ENCODE data around the gene ITK.

Gene ITK

GRCh38 chr5:157248821-157249470, 68.3 kb downstream of the ITK start:
- Histone ChIP-seq H3K4me3 (no peak overlapping the region), H3K27ac (no peak overlapping the region)
- no peak for DNase-seq (ENCODE audit: low spot score)
- TF ChIP-seq, protein P1, sequence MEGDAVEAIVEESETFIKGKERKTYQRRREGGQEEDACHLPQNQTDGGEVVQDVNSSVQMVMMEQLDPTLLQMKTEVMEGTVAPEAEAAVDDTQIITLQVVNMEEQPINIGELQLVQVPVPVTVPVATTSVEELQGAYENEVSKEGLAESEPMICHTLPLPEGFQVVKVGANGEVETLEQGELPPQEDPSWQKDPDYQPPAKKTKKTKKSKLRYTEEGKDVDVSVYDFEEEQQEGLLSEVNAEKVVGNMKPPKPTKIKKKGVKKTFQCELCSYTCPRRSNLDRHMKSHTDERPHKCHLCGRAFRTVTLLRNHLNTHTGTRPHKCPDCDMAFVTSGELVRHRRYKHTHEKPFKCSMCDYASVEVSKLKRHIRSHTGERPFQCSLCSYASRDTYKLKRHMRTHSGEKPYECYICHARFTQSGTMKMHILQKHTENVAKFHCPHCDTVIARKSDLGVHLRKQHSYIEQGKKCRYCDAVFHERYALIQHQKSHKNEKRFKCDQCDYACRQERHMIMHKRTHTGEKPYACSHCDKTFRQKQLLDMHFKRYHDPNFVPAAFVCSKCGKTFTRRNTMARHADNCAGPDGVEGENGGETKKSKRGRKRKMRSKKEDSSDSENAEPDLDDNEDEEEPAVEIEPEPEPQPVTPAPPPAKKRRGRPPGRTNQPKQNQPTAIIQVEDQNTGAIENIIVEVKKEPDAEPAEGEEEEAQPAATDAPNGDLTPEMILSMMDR (IDR thresholded peaks at IDR 0.05), result no peak

DNA sequence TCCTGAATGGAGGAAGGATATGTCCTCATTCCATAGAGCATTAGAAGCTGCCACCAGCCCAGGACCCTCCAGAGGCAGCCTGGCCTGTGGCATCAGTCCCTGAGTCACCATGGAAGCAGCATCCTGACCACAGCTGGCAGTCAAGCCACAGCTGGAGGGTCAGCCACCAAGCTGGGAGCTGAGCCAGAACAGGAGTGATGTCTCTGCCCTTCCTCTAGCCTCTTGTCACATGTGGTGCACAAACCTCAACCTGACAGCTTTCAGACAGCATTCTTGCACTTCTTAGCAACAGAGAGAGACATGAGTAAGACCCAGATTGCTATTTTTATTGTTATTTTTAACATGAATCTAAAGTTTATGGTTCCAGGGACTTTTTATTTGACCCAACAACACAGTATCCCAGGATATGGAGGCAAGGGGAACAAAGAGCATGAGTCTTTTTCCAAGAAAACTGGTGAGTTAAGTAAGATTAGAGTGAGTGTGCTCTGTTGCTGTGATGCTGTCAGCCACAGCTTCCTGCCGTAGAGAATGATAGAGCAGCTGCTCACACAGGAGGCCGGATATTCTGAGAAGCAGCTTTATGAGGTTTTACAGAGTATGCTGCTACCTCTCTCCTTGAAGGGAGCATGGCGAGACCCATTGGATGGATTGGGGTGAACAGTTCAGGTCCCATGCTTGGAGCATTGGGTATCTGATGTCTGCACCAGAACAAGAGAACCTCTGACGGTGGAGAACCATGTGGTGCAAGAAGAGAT, 72.2 kb downstream of the ITK start:
- TF ChIP-seq, protein P1 (IDR thresholded peaks at IDR 0.05), result no peak
- H3K4me3 ChIP-seq, result no peak overlapping the region
- no peak for DNase-seq (ENCODE audit: low spot score)
- peak overlapping the region in 1 of 2 donors; percentile 14 for H3K27ac ChIP-seq

DNA sequence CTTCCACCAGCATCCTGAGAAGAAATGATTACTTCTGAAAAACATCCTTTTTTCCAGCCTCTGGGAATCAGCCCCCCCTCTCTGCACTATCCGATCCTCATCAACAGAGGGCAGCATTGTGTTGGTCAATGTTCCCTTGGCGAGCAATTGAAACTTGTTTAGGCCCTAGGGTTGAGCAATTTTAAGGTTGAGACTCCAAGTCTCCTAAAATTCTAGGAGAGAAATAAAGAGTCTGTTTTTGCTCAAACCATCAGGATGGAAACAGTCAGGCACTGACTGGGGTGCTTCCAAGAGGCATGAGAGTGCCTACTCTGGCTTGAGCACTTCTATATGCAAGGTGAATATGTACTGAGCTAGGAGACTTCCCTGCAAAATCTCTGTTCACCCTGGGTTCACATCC, 72.9 kb downstream of the ITK start:
- Histone ChIP-seq H3K27ac (peak overlapping the region; percentile 35 to 39), H3K4me3 (no peak overlapping the region)
- TF ChIP-seq, protein P1 (IDR thresholded peaks at IDR 0.05), result peak; percentile 76
- no peak for DNase-seq (ENCODE audit: low spot score)

DNA sequence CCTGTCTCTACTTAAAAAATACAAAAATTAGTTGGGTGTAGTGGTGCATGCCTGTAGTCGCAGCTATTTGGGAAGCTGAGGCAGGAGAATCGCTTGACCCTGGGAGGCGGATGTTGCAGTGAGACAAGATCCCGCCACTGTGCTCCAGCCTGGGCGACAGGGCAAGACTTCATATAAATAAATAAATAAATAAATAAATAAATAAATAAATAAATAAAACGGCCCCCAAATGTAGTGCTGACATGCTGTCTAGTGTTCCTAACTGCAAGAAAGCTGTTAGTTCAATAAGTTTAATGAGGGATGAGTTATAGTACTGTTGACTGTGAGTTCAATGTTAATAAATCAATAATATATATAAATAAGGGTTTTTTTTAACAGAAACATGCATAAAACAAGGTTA, 77.8 kb downstream of the ITK start:
- TF ChIP-seq, protein P1 (IDR thresholded peaks at IDR 0.05), result no peak
- Histone ChIP-seq H3K4me3 (no peak overlapping the region), H3K27ac (no peak overlapping the region)
- DNase-seq (ENCODE audit: low spot score), result no peak

- TF ChIP-seq, protein P1 (IDR thresholded peaks at IDR 0.05), result no peak
- Histone ChIP-seq H3K4me3 (no peak overlapping the region), H3K27ac (no peak overlapping the region)
- no peak for DNase-seq (ENCODE audit: low spot score)
Measured at GRCh38 chr5:157259699-157260098, 79.1 kb downstream of the ITK start.

DNA sequence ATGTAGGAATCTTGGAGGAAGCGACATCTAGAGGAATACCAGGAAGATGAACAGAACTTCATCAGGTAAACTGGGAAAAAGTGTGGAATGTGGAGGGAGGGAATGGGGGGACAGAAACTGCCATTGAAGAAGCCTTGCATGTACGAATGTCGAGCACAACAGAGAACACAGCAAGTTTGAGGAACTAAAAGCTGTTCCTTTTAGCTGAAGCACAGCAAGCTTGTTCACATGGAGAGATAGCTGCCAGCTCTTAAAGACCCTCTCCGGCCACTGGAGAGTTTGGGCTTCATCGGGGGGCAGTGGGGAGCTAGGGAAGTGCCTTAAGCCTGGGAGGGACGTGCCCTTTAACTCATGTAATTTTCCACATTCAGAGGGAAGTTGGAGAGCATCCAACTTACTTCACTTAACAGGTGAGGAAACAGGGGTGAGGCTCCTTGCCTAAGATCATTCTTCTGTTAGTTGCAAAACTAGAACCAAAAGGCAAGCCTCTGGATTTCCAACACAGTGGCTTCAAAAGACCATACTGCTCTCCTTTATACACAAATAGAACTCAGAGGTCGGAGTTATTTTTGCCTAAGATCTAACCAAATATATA, 83.0 kb downstream of the ITK start:
- TF ChIP-seq, protein P1 (IDR thresholded peaks at IDR 0.05), result no peak
- H3K27ac ChIP-seq, result no peak overlapping the region
- no peak overlapping the region for H3K4me3 ChIP-seq
- DNase-seq (ENCODE audit: low spot score), result no peak

All from coronary artery (tissue), 2 donors.